ENCODE data around the gene PLAC1.

PLAC1 gene

GRCh38 chrX:134661295-134661694 lies 3.0 kb upstream of the PLAC1 start:
- DNase-seq (ENCODE audit: low read depth, low spot score) = no peak

DNA sequence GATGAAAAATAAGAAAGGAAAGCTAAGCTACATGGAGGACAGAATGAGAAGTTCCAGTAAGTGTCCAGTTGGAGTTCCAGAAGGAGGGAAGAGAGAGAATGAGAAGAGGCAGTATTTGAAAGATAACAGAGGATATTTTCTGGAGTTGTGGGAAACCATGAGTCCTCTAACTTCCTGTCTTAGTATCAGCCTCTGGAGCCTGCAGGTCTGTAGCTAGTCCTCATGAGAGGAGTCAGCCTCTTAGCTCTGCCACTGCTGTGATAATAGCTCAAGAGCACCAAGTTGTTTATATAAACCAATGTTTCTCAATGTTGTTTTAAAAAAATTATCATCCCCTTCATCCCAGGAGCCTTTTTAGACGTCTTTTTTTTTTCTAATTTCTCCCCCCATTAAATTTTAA lies 2.4 kb upstream of the PLAC1 start:
- Histone ChIP-seq H3K4me3 (no peak overlapping the region), H3K36me3 (ENCODE audit: insufficient read depth, low read length) (no peaks in the 10 kb centered on the region), H3K9ac (ENCODE audit: insufficient read length) (no peak overlapping the region), H3K27ac (no peak overlapping the region), H3K9me3 (ENCODE audit: low read depth, low read length) (no peaks in the 10 kb centered on the region)
- TF ChIP-seq POLR2AphosphoS5 (IDR thresholded peaks at IDR 0.05; ENCODE audit: borderline replicate concordance, low read depth, low read length) = no peak
- no peak for TF ChIP-seq EZH2 (IDR thresholded peaks at IDR 0.05)
- TF ChIP-seq FOXP2 (optimal IDR thresholded peaks at IDR 0.05; ENCODE audit: control extremely low read depth, extremely low read length, insufficient read depth) = no peak
- no peak for DNase-seq (ENCODE audit: low read depth, low spot score)

More at GRCh38 chrX:134661295-134661694, 3.0 kb upstream of the PLAC1 start:
- H3K9ac ChIP-seq (ENCODE audit: insufficient read length) = no peak overlapping the region
- no peak for TF ChIP-seq POLR2AphosphoS5 (IDR thresholded peaks at IDR 0.05; ENCODE audit: borderline replicate concordance, low read depth, low read length)
- TF ChIP-seq EZH2 (IDR thresholded peaks at IDR 0.05) = no peak
- no peak for TF ChIP-seq FOXP2 (optimal IDR thresholded peaks at IDR 0.05; ENCODE audit: control extremely low read depth, extremely low read length, insufficient read depth)
- H3K27ac ChIP-seq = no peak overlapping the region
- no peaks in the 10 kb centered on the region for H3K9me3 ChIP-seq (ENCODE audit: low read depth, low read length)
- no peaks in the 10 kb centered on the region for H3K36me3 ChIP-seq (ENCODE audit: insufficient read depth, low read length)
- H3K4me3 ChIP-seq = no peak overlapping the region

GRCh38 chrX:134659761-134660160 lies 1.5 kb upstream of the PLAC1 start:
- DNase-seq (ENCODE audit: low read depth, low spot score) = no peak
- H3K27ac ChIP-seq = no peak overlapping the region
- H3K9ac ChIP-seq (ENCODE audit: insufficient read length) = no peak overlapping the region
- H3K9me3 ChIP-seq (ENCODE audit: low read depth, low read length) = no peaks in the 10 kb centered on the region
- TF ChIP-seq POLR2AphosphoS5 (IDR thresholded peaks at IDR 0.05; ENCODE audit: borderline replicate concordance, low read depth, low read length) (no peak), EZH2 (IDR thresholded peaks at IDR 0.05) (no peak), FOXP2 (optimal IDR thresholded peaks at IDR 0.05; ENCODE audit: control extremely low read depth, extremely low read length, insufficient read depth) (no peak)
- no peaks in the 10 kb centered on the region for H3K36me3 ChIP-seq (ENCODE audit: insufficient read depth, low read length)
- no peak overlapping the region for H3K4me3 ChIP-seq

- no peaks in the 10 kb centered on the region for H3K9me3 ChIP-seq (ENCODE audit: low read depth, low read length)
- no peak overlapping the region for H3K27ac ChIP-seq
- DNase-seq (ENCODE audit: low read depth, low spot score) = no peak
- H3K4me3 ChIP-seq = no peak overlapping the region
- H3K36me3 ChIP-seq (ENCODE audit: insufficient read depth, low read length) = no peaks in the 10 kb centered on the region
- H3K9ac ChIP-seq (ENCODE audit: insufficient read length) = no peak overlapping the region
- TF ChIP-seq POLR2AphosphoS5 (IDR thresholded peaks at IDR 0.05; ENCODE audit: borderline replicate concordance, low read depth, low read length) = no peak
- no peak for TF ChIP-seq EZH2 (IDR thresholded peaks at IDR 0.05)
- no peak for TF ChIP-seq FOXP2 (optimal IDR thresholded peaks at IDR 0.05; ENCODE audit: control extremely low read depth, extremely low read length, insufficient read depth)
Measured at GRCh38 chrX:134658760-134659023, 421 bp upstream of the PLAC1 start.

DNA sequence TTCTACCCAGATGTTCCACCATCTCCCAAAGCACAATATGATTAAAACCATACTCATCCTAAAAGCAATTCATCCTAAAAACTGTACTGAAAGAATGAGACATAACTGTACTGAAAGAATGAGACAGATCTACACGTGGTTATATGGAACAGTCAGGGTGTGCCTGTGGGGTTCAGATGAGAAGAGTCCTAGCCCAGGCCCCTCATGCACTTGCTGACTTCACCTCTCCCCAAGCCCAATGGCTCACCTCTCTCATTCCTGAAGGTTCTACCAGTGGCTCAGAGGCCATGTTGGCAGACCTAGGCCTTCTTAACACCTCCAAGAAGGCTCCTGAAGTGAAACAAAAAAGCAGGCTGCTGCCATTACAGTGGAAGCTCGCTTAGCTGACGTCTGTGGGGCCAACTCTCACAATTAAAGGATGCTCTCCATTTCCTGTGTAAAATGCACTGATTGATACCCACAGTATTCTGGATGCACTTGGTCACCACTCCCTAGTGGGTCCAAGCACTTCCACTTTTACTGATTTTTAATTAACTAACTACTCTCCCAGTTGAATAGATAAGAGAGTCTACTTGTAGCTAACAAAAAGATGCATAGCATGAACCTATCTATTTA lies 3.8 kb downstream of the PLAC1 start:
- Histone ChIP-seq H3K9ac (ENCODE audit: insufficient read length) (no peak overlapping the region), H3K4me3 (no peak overlapping the region), H3K9me3 (ENCODE audit: low read depth, low read length) (no peaks in the 10 kb centered on the region), H3K36me3 (ENCODE audit: insufficient read depth, low read length) (no peaks in the 10 kb centered on the region), H3K27ac (no peak overlapping the region)
- no peak for DNase-seq (ENCODE audit: low read depth, low spot score)
- no peak for TF ChIP-seq EZH2 (IDR thresholded peaks at IDR 0.05)
- TF ChIP-seq POLR2AphosphoS5 (IDR thresholded peaks at IDR 0.05; ENCODE audit: borderline replicate concordance, low read depth, low read length) = no peak
- no peak for TF ChIP-seq FOXP2 (optimal IDR thresholded peaks at IDR 0.05; ENCODE audit: control extremely low read depth, extremely low read length, insufficient read depth)

DNA sequence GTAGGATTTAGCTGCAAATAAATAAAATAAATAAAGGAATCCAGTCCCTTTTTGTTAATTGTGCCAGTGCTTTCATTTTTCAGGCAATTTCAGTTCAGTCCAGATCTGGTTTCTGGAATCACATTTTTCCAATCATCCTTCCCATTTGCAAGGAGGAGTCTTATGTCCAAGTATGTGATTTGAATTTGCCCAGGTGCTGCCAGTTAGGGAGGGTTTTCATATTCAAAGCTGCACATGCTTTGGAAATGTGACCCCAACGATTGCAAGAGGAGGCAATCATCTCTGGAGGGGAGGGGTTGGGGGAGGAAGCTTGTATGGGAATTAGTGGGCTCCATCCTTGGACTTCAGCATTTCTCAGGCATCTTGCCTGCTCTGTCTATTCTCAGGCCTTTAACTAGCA lies 4.4 kb downstream of the PLAC1 start:
- H3K9ac ChIP-seq (ENCODE audit: insufficient read length) = no peak overlapping the region
- H3K9me3 ChIP-seq (ENCODE audit: low read depth, low read length) = no peaks in the 10 kb centered on the region
- no peak for DNase-seq (ENCODE audit: low read depth, low spot score)

GRCh38 chrX:134650701-134651100 lies 7.6 kb downstream of the PLAC1 start:
- TF ChIP-seq POLR2AphosphoS5 (IDR thresholded peaks at IDR 0.05; ENCODE audit: borderline replicate concordance, low read depth, low read length) (no peak), FOXP2 (optimal IDR thresholded peaks at IDR 0.05; ENCODE audit: control extremely low read depth, extremely low read length, insufficient read depth) (no peak), EZH2 (IDR thresholded peaks at IDR 0.05) (no peak)
- Histone ChIP-seq H3K36me3 (ENCODE audit: insufficient read depth, low read length) (no peaks in the 10 kb centered on the region), H3K9me3 (ENCODE audit: low read depth, low read length) (no peaks in the 10 kb centered on the region), H3K4me3 (no peak overlapping the region), H3K27ac (no peak overlapping the region), H3K9ac (ENCODE audit: insufficient read length) (no peak overlapping the region)
- DNase-seq (ENCODE audit: low read depth, low spot score) = no peak

More for the DNA sequence above, 4.4 kb downstream of the PLAC1 start:
- Histone ChIP-seq H3K4me3 (no peak overlapping the region), H3K27ac (no peak overlapping the region), H3K36me3 (ENCODE audit: insufficient read depth, low read length) (no peaks in the 10 kb centered on the region)
- TF ChIP-seq FOXP2 (optimal IDR thresholded peaks at IDR 0.05; ENCODE audit: control extremely low read depth, extremely low read length, insufficient read depth) (no peak), POLR2AphosphoS5 (IDR thresholded peaks at IDR 0.05; ENCODE audit: borderline replicate concordance, low read depth, low read length) (no peak)

DNA sequence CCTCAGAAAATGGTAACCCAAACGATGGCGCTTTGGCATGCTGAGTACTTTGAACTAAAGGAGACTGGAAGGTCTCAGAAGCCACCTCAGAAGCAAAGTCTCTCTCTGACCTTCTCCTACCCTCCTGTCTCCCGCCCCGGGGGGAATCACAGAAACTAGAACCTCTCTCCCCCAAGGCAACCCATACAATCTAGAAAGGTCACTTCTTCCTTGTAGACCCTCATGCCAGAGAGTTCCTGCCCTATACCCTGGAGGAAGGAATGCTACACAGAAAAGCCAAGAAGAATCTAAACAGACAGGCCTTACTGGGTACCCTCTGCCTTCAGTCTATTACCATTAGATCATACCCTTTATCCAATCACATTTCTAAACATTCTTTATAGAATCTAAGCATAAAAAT lies 8.5 kb downstream of the PLAC1 start:
- Histone ChIP-seq H3K4me3 (no peak overlapping the region), H3K27ac (no peak overlapping the region), H3K9me3 (ENCODE audit: low read depth, low read length) (no peaks in the 10 kb centered on the region), H3K9ac (ENCODE audit: insufficient read length) (no peak overlapping the region), H3K36me3 (ENCODE audit: insufficient read depth, low read length) (no peaks in the 10 kb centered on the region)
- no peak for TF ChIP-seq FOXP2 (optimal IDR thresholded peaks at IDR 0.05; ENCODE audit: control extremely low read depth, extremely low read length, insufficient read depth)
- TF ChIP-seq EZH2 (IDR thresholded peaks at IDR 0.05) = no peak
- TF ChIP-seq POLR2AphosphoS5 (IDR thresholded peaks at IDR 0.05; ENCODE audit: borderline replicate concordance, low read depth, low read length) = no peak
- DNase-seq (ENCODE audit: low read depth, low spot score) = no peak

GRCh38 chrX:134647477-134647877 lies 10.8 kb downstream of the PLAC1 start:
- Histone ChIP-seq H3K9ac (ENCODE audit: insufficient read length) (no peak overlapping the region), H3K9me3 (ENCODE audit: low read depth, low read length) (no peaks in the 10 kb centered on the region), H3K27ac (no peak overlapping the region), H3K4me3 (no peak overlapping the region), H3K36me3 (ENCODE audit: insufficient read depth, low read length) (no peaks in the 10 kb centered on the region)
- DNase-seq (ENCODE audit: low read depth, low spot score) = no peak
- TF ChIP-seq POLR2AphosphoS5 (IDR thresholded peaks at IDR 0.05; ENCODE audit: borderline replicate concordance, low read depth, low read length) (no peak), FOXP2 (optimal IDR thresholded peaks at IDR 0.05; ENCODE audit: control extremely low read depth, extremely low read length, insufficient read depth) (no peak), EZH2 (IDR thresholded peaks at IDR 0.05) (no peak)

Data from SK-N-MC (cell line).